ENCODE data around the gene PICALM. TPM values are rescaled to one million over a fixed set of nuclear protein-coding genes. Genes with fewer than 3 reads are reported as not detected.

Gene PICALM
- total and polyA plus RNA-seq, 2 of the 13 experiments (the other 11 are each of a cell fraction or from before 2014, with no cell fraction given): 97.6 to 154 TPM

DNA sequence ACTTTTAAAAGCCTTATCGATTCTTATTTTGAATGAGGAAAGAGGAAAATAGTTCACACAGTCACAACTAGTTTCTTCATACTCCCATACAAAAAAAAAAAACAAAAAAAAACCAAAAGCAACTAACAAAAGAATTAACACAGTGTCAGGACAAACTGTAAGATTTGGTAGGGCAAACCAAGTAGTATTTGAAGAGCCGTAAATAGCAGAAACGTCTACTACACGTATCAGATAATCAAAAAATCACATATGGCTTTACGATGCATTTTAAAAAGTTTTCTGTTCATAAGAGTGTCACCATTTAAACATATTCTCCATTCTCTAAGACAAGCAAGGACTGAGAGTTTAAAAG lies 2.3 kb downstream of the PICALM start:
- H3K9me3 ChIP-seq (ENCODE audit: low read length): no peaks in the 10 kb centered on the region
- ChIA-PET CTCF (ENCODE audit: low intra/inter-chr PET ratio, low total read pairs) (no interaction called here), POLR2A (interaction anchor here (1.6 kb wide), 1 partner anchor 127 kb away, joined by 4 read pairs; no protein-coding TSS in a partner anchor)
- ATAC-seq (no peak), FAIRE-seq (no peak), DNase-seq (ENCODE audit: low spot score) (no peak)
- no peaks in the 10 kb centered on the region for H3K36me3 ChIP-seq (replicated peaks in 1 of 2; ENCODE audit: control insufficient read depth in 1 of 2, insufficient read depth in 2 of 2, low read length in 2 of 2)
- peaks cover 0 to 5% of the 10 kb centered on the region in 2 experiments; a peak in 1 of 5 replicates for H3K27me3 ChIP-seq (ENCODE audit: control insufficient read depth in 1 of 2, insufficient read depth in 2 of 2, low read length in 2 of 2)
- H4K20me1 ChIP-seq (ENCODE audit: insufficient read depth, low read length): peaks cover 58% of the 10 kb centered on the region
- peaks cover 54% of the 10 kb centered on the region for H3K4me1 ChIP-seq (ENCODE audit: insufficient read depth, low read length)
- in situ Hi-C loops (cut with HindIII; ENCODE audit: extremely low pct_ligation_motif_present, low pct_unique_long_range_greater_than_20kb) (no loop called here), intact Hi-C loops (cut with micrococcal nuclease; ENCODE audit: unreplicated experiment) (loop anchor here (1.0 to 10.0 kb wide), 4 partner anchors 24 to 442 kb away; partner anchors contain the start of genes DLG2 and TMEM126B)
- no peak overlapping the region for H2AFZ ChIP-seq (ENCODE audit: low read length)
- peak overlapping the region; percentile 82 to 99 (median 84); a peak in 5 of 6 replicates for H3K4me3 ChIP-seq (replicated peaks in 1 of 3; ENCODE audit: insufficient read depth in 1 of 3, low read depth in 2 of 3, low read length in 3 of 3)
- peak overlapping the region; percentile 72 for H3K4me2 ChIP-seq (ENCODE audit: low read depth, low read length)
- peak overlapping the region; percentile 91 for H3K9ac ChIP-seq (ENCODE audit: insufficient read depth, low read depth, low read length)
- WGBS (ENCODE audit: low lambda C conversion rate): 3% methylated on average over 5 of the region's 5 CpGs
- peak overlapping the region; percentile 76 for H3K27ac ChIP-seq (ENCODE audit: extremely low read length, insufficient read depth, low read length)
- peaks cover 70% of the 10 kb centered on the region for H3K79me2 ChIP-seq (ENCODE audit: insufficient read depth, low read length)
- no TSS peak for BruUV-seq (replicated peaks)
- no peak for TF ChIP-seq ZNF670 (CRISPR knock-in tag; IDR thresholded peaks at IDR 0.05; ENCODE audit: borderline replicate concordance)
- TF ChIP-seq KLF9 (CRISPR knock-in tag; IDR thresholded peaks at IDR 0.05; ENCODE audit: low read depth): no peak
- TF ChIP-seq ZNF333 (CRISPR knock-in tag; IDR thresholded peaks at IDR 0.05; ENCODE audit: borderline replicate concordance): no peak
- TF ChIP-seq, protein P1, sequence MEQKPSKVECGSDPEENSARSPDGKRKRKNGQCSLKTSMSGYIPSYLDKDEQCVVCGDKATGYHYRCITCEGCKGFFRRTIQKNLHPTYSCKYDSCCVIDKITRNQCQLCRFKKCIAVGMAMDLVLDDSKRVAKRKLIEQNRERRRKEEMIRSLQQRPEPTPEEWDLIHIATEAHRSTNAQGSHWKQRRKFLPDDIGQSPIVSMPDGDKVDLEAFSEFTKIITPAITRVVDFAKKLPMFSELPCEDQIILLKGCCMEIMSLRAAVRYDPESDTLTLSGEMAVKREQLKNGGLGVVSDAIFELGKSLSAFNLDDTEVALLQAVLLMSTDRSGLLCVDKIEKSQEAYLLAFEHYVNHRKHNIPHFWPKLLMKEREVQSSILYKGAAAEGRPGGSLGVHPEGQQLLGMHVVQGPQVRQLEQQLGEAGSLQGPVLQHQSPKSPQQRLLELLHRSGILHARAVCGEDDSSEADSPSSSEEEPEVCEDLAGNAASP (CRISPR knock-in tag; IDR thresholded peaks at IDR 0.05; ENCODE audit: borderline replicate concordance): no peak
- no peak for TF ChIP-seq BRD4 (CRISPR knock-in tag; IDR thresholded peaks at IDR 0.05)
- TF ChIP-seq MAZ (IDR thresholded peaks at IDR 0.05; ENCODE audit: borderline replicate concordance, low read depth, low read length): no peak
- no peak for TF ChIP-seq MAZ (CRISPR knock-in tag; IDR thresholded peaks at IDR 0.05; ENCODE audit: low read depth)
- TF ChIP-seq ELF4 (CRISPR knock-in tag; IDR thresholded peaks at IDR 0.05; ENCODE audit: borderline replicate concordance): 0 out of 2 replicates have a peak, but pooled peaks have one; percentile 36
- TF ChIP-seq KDM2A (CRISPR knock-in tag; IDR thresholded peaks at IDR 0.05; ENCODE audit: borderline replicate concordance, low read depth): no peak
- no peak for TF ChIP-seq ZNF350 (CRISPR knock-in tag; IDR thresholded peaks at IDR 0.05; ENCODE audit: borderline replicate concordance, low read depth)
- no peak for TF ChIP-seq TOE1 (CRISPR knock-in tag; IDR thresholded peaks at IDR 0.05)
- no peak for TF ChIP-seq PHF21A (CRISPR knock-in tag; IDR thresholded peaks at IDR 0.05)
- TF ChIP-seq CREB1 (IDR thresholded peaks at IDR 0.05): no peak
- TF ChIP-seq CREB1 (CRISPR knock-in tag; IDR thresholded peaks at IDR 0.05): no peak
- no peak for TF ChIP-seq GABPB1 (CRISPR knock-in tag; IDR thresholded peaks at IDR 0.05)
- TF ChIP-seq, protein P2, sequence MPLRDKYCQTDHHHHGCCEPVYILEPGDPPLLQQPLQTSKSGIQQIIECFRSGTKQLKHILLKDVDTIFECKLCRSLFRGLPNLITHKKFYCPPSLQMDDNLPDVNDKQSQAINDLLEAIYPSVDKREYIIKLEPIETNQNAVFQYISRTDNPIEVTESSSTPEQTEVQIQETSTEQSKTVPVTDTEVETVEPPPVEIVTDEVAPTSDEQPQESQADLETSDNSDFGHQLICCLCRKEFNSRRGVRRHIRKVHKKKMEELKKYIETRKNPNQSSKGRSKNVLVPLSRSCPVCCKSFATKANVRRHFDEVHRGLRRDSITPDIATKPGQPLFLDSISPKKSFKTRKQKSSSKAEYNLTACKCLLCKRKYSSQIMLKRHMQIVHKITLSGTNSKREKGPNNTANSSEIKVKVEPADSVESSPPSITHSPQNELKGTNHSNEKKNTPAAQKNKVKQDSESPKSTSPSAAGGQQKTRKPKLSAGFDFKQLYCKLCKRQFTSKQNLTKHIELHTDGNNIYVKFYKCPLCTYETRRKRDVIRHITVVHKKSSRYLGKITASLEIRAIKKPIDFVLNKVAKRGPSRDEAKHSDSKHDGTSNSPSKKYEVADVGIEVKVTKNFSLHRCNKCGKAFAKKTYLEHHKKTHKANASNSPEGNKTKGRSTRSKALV (CRISPR knock-in tag; IDR thresholded peaks at IDR 0.05): 0 out of 2 replicates have a peak, but pooled peaks have one; percentile 33
- 0 out of 2 replicates have a peak, but pooled peaks have one; percentile 9 for TF ChIP-seq MLLT10 (CRISPR knock-in tag; IDR thresholded peaks at IDR 0.05)
- TF ChIP-seq ZNF713 (CRISPR knock-in tag; IDR thresholded peaks at IDR 0.05): no peak
- no peak for TF ChIP-seq CBX2 (IDR thresholded peaks at IDR 0.05; ENCODE audit: low read depth, low read length)
- no peak for TF ChIP-seq CBX2 (CRISPR knock-in tag; IDR thresholded peaks at IDR 0.05; ENCODE audit: low read depth)
- TF ChIP-seq, protein P3, sequence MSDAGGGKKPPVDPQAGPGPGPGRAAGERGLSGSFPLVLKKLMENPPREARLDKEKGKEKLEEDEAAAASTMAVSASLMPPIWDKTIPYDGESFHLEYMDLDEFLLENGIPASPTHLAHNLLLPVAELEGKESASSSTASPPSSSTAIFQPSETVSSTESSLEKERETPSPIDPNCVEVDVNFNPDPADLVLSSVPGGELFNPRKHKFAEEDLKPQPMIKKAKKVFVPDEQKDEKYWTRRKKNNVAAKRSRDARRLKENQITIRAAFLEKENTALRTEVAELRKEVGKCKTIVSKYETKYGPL (CRISPR knock-in tag; IDR thresholded peaks at IDR 0.05): no peak
- TF ChIP-seq, protein P4, sequence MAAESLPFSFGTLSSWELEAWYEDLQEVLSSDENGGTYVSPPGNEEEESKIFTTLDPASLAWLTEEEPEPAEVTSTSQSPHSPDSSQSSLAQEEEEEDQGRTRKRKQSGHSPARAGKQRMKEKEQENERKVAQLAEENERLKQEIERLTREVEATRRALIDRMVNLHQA (CRISPR knock-in tag; IDR thresholded peaks at IDR 0.05): no peak
- no peak for TF ChIP-seq ZNF337 (CRISPR knock-in tag; IDR thresholded peaks at IDR 0.05; ENCODE audit: borderline replicate concordance, low read depth)
